Measurements from ENCODE around the gene ACAT2. TPM values are rescaled to one million over a fixed set of nuclear protein-coding genes. Genes with fewer than 3 reads are reported as not detected.
A peak's percentile ranks its signal among the peaks of the same experiment; 100 is the strongest.
"Not testable (repeated sequence)": the region's sequence is repeated elsewhere in the genome, so short reads cannot be mapped to it uniquely, and the experiment has no call there.

ACAT2 gene
- polyA plus RNA-seq, 4 donors: 12.2 to 55.0 (median 21.6) TPM

- Histone ChIP-seq H3K9me3 (ENCODE audit: control insufficient read depth in 2 of 2, insufficient read depth in 1 of 2, low read depth in 1 of 2, low read length in 1 of 2) (peaks cover 0 to 2% of the 10 kb centered on the region in 2 donors), H3K4me3 (ENCODE audit: low read depth in 1 of 3, low read length in 3 of 3) (peak overlapping the region; percentile 57 to 100 (median 77)), H3K36me3 (ENCODE audit: control insufficient read depth in 3 of 3, insufficient read depth in 2 of 3, low read depth in 1 of 3, low read length in 3 of 3) (peaks cover 0 to 15% (median 0%) of the 10 kb centered on the region in 3 donors), H3K4me1 (ENCODE audit: control insufficient read depth in 3 of 3, insufficient read depth in 2 of 3, low read depth in 1 of 3, low read length in 2 of 3) (peaks cover 0 to 2% (median 0%) of the 10 kb centered on the region in 3 donors), H3K27me3 (ENCODE audit: control insufficient read depth in 3 of 3, insufficient read depth in 3 of 3, low read length in 3 of 3) (no peaks in the 10 kb centered on the region), H3K27ac (ENCODE audit: low read depth in 1 of 3, low read length in 2 of 3) (peak overlapping the region; percentile 98 to 100 (median 100))
- FAIRE-seq (no peak), DNase-seq (no peak)
- WGBS, 3 donors: 0 to 1% (median 0%) methylated on average over 30 of the region's 30 CpGs
Measured at GRCh38 chr6:159726255-159726917, 35.5 kb upstream of the ACAT2 start.

- WGBS, 3 donors: 0 to 1% (median 0%) methylated on average over 47 to 93 of the region's 93 CpGs
- no peak for FAIRE-seq
- no peaks in the 10 kb centered on the region for H3K27me3 ChIP-seq (ENCODE audit: control insufficient read depth in 3 of 3, insufficient read depth in 3 of 3, low read length in 3 of 3)
Measured at GRCh38 chr6:159726918-159727716, 34.7 kb upstream of the ACAT2 start, which contains the start of gene WTAP. WTAP (plus strand) TSS chr6:159727506; CDS start chr6:159736266, 8,760 bp downstream.

DNA sequence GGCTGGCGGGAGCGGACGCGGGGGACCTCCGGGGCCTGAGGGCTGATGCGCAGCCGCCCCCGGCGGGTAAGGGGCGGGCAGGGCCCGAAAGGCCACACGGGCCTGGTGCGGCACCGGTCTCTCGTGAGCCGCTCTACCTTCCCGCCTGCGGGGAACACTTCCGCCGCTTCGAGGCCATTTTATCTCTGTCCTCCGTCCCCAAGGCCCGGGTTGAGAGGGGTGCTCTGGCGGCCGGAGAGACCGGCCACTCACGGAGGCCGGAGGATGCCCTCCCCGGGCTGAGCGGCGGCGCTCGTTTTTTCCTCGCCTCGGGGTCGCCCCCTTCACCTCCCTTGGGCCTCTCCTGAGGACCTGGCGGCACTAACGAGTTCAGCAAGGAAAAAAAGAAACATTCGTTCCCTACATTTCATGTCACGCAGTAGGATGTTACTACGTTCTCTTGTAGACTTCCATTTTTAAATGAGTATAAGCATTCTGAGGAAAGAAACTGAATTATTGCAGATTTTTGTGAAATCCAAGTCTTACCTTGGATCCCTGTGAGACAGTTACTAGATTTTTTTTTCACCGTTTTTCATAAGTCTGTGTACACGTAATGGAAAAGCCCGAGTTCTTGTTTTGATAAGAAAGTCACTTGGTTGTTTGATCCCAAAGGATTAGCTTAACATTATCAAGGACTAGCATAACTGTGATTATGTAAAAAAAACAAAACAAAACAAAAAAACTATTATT, 34.0 kb upstream of the ACAT2 start:
- Histone ChIP-seq H3K27me3 (ENCODE audit: control insufficient read depth in 3 of 3, insufficient read depth in 3 of 3, low read length in 3 of 3) (no peaks in the 10 kb centered on the region), H3K4me1 (ENCODE audit: control insufficient read depth in 3 of 3, insufficient read depth in 2 of 3, low read depth in 1 of 3, low read length in 2 of 3) (peaks cover 0 to 2% (median 0%) of the 10 kb centered on the region in 3 donors), H3K9me3 (ENCODE audit: control insufficient read depth in 2 of 2, insufficient read depth in 1 of 2, low read depth in 1 of 2, low read length in 1 of 2) (peaks cover 0 to 2% of the 10 kb centered on the region in 2 donors), H3K36me3 (ENCODE audit: control insufficient read depth in 3 of 3, insufficient read depth in 2 of 3, low read depth in 1 of 3, low read length in 3 of 3) (peaks cover 0 to 14% (median 0%) of the 10 kb centered on the region in 3 donors), H3K27ac (ENCODE audit: low read depth in 1 of 3, low read length in 2 of 3) (peak overlapping the region; percentile 96 to 100 (median 97)), H3K4me3 (ENCODE audit: low read depth in 1 of 3, low read length in 3 of 3) (peak overlapping the region; percentile 75 to 100 (median 78))
- DNase-seq (peak in 1 of 2 donors; percentile 42), FAIRE-seq (no peak)
- WGBS, 3 donors: 0 to 1% (median 0%) methylated on average over 30 to 44 of the region's 44 CpGs

More at GRCh38 chr6:159726918-159727716, 34.7 kb upstream of the ACAT2 start, which contains the start of gene WTAP:
- DNase-seq: peak; percentile 97 to 98
- Histone ChIP-seq H3K9me3 (ENCODE audit: control insufficient read depth in 2 of 2, insufficient read depth in 1 of 2, low read depth in 1 of 2, low read length in 1 of 2) (peaks cover 0 to 2% of the 10 kb centered on the region in 2 donors), H3K4me3 (ENCODE audit: low read depth in 1 of 3, low read length in 3 of 3) (peak within 1 kb of the TSS; percentile 75 to 100 (median 78)), H3K27ac (ENCODE audit: low read depth in 1 of 3, low read length in 2 of 3) (peak within 1 kb of the TSS; percentile 100), H3K36me3 (ENCODE audit: control insufficient read depth in 3 of 3, insufficient read depth in 2 of 3, low read depth in 1 of 3, low read length in 3 of 3) (peaks cover 0 to 12% (median 0%) of the 10 kb centered on the region in 3 donors), H3K4me1 (ENCODE audit: control insufficient read depth in 3 of 3, insufficient read depth in 2 of 3, low read depth in 1 of 3, low read length in 2 of 3) (peaks cover 0 to 2% (median 0%) of the 10 kb centered on the region in 3 donors)

DNA sequence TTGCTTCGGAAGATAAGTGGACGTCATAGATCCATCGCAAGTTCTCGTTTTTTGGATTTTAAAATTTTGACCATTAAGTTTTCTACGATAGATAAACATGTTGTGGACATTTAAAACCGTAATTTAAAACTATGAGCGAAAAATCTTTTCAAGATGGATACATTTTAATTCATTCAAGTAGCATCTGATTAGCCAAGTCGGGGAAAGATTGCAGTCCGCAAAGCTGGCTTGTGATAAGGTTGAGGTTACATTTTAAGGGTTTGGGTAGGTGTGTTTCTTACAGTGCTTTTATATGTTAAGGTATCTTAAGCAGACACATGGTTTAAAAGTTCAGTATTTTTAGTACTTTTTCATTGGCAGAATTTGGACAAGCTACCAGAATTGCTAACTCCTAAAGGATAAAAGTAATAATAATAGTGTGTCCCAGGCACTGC, 33.3 kb upstream of the ACAT2 start:
- Histone ChIP-seq H3K9me3 (ENCODE audit: control insufficient read depth in 2 of 2, insufficient read depth in 1 of 2, low read depth in 1 of 2, low read length in 1 of 2) (no peaks in the 10 kb centered on the region), H3K27me3 (ENCODE audit: control insufficient read depth in 3 of 3, insufficient read depth in 3 of 3, low read length in 3 of 3) (no peaks in the 10 kb centered on the region), H3K27ac (ENCODE audit: low read depth in 1 of 3, low read length in 2 of 3) (peak overlapping the region in 1 of 3 donors; percentile 97), H3K4me3 (ENCODE audit: low read depth in 1 of 3, low read length in 3 of 3) (peak overlapping the region in 2 of 3 donors; percentile 78 to 100), H3K36me3 (ENCODE audit: control insufficient read depth in 3 of 3, insufficient read depth in 2 of 3, low read depth in 1 of 3, low read length in 3 of 3) (peaks cover 0 to 18% (median 0%) of the 10 kb centered on the region in 3 donors), H3K4me1 (ENCODE audit: control insufficient read depth in 3 of 3, insufficient read depth in 2 of 3, low read depth in 1 of 3, low read length in 2 of 3) (peaks cover 0 to 2% (median 0%) of the 10 kb centered on the region in 3 donors)
- FAIRE-seq: no peak
- DNase-seq: peak; percentile 13 to 24
- WGBS, 3 donors: 0 to 1% (median 1%) methylated on average over 9 of the region's 9 CpGs

DNA sequence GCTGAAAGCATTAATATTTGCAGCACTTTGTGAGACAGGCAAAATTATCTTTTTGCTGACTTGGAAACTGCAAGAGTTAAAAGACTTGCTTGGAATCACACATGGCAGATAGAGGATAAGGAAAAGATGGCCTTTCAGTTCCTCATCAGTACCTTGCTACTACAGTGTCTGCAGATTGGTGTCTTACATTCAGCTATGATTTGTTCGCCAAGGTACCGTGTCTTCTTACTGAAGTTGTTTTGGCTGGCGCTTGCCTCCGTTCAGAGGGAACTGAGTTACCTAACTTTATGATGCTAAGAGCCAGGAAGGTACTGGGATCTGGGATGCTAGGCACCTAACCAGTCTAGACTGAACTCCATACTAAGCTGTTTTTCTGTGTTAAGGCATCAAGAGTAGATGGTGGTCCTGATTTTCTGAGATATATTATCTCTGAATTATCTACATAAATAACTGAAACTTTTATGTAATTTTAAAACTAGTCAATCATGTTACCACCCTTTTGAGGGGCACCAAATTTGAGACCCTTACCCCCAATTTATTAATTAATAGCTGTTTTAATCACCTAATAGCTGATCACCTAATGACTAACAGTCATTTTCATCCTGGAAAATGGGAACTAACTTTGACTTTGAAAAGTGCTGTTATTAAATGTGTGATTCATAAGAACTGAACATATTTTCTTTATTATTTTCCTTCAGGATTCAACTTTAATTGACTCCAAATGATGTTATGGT, 32.1 kb upstream of the ACAT2 start:
- H3K4me1 ChIP-seq (ENCODE audit: control insufficient read depth in 3 of 3, insufficient read depth in 2 of 3, low read depth in 1 of 3, low read length in 2 of 3): peaks cover 0 to 2% (median 0%) of the 10 kb centered on the region in 3 donors
- FAIRE-seq: no peak
- H3K27ac ChIP-seq (ENCODE audit: low read depth in 1 of 3, low read length in 2 of 3): no peak overlapping the region
- DNase-seq: peak; percentile 18 to 33
- no peaks in the 10 kb centered on the region for H3K9me3 ChIP-seq (ENCODE audit: control insufficient read depth in 2 of 2, insufficient read depth in 1 of 2, low read depth in 1 of 2, low read length in 1 of 2)
- H3K27me3 ChIP-seq (ENCODE audit: control insufficient read depth in 3 of 3, insufficient read depth in 3 of 3, low read length in 3 of 3): no peaks in the 10 kb centered on the region
- peaks cover 0 to 14% (median 0%) of the 10 kb centered on the region in 3 donors for H3K36me3 ChIP-seq (ENCODE audit: control insufficient read depth in 3 of 3, insufficient read depth in 2 of 3, low read depth in 1 of 3, low read length in 3 of 3)
- WGBS, 3 donors: 10 to 30% (median 16%) methylated on average over 4 of the region's 4 CpGs
- H3K4me3 ChIP-seq (ENCODE audit: low read depth in 1 of 3, low read length in 3 of 3): peak overlapping the region in 2 of 3 donors; percentile 8 to 30

GRCh38 chr6:159730332-159730676, 31.5 kb upstream of the ACAT2 start:
- H3K9me3 ChIP-seq (ENCODE audit: control insufficient read depth in 2 of 2, insufficient read depth in 1 of 2, low read depth in 1 of 2, low read length in 1 of 2): no peaks in the 10 kb centered on the region
- no peak overlapping the region for H3K27ac ChIP-seq (ENCODE audit: low read depth in 1 of 3, low read length in 2 of 3)
- H3K27me3 ChIP-seq (ENCODE audit: control insufficient read depth in 3 of 3, insufficient read depth in 3 of 3, low read length in 3 of 3): no peaks in the 10 kb centered on the region
- 60 to 68% (median 67%) methylated on average over 6 of the region's 6 CpGs for WGBS, 3 donors
- peaks cover 0 to 2% (median 0%) of the 10 kb centered on the region in 3 donors for H3K4me1 ChIP-seq (ENCODE audit: control insufficient read depth in 3 of 3, insufficient read depth in 2 of 3, low read depth in 1 of 3, low read length in 2 of 3)
- FAIRE-seq (no peak), DNase-seq (no peak)
- no peak overlapping the region for H3K4me3 ChIP-seq (ENCODE audit: low read depth in 1 of 3, low read length in 3 of 3)
- peaks cover 0 to 18% (median 0%) of the 10 kb centered on the region in 3 donors for H3K36me3 ChIP-seq (ENCODE audit: control insufficient read depth in 3 of 3, insufficient read depth in 2 of 3, low read depth in 1 of 3, low read length in 3 of 3)

- WGBS, 3 donors: 88 to 92% (median 89%) methylated on average over 12 of the region's 12 CpGs
- not testable (repeated sequence) for H3K4me3 ChIP-seq (ENCODE audit: low read depth in 1 of 3, low read length in 3 of 3); H3K9me3 ChIP-seq (ENCODE audit: control insufficient read depth in 2 of 2, insufficient read depth in 1 of 2, low read depth in 1 of 2, low read length in 1 of 2); H3K4me1 ChIP-seq (ENCODE audit: control insufficient read depth in 3 of 3, insufficient read depth in 2 of 3, low read depth in 1 of 3, low read length in 2 of 3); FAIRE-seq; H3K27ac ChIP-seq (ENCODE audit: low read depth in 1 of 3, low read length in 2 of 3); DNase-seq; H3K27me3 ChIP-seq (ENCODE audit: control insufficient read depth in 3 of 3, insufficient read depth in 3 of 3, low read length in 3 of 3)
- H3K36me3 ChIP-seq (ENCODE audit: control insufficient read depth in 3 of 3, insufficient read depth in 2 of 3, low read depth in 1 of 3, low read length in 3 of 3): peaks cover 0 to 24% (median 0%) of the 10 kb centered on the region in 3 donors
Measured at GRCh38 chr6:159732550-159732949, 29.3 kb upstream of the ACAT2 start.

Data from small intestine (tissue), 7 donors.